Measurements from ENCODE around the gene CTSD. TPM values are rescaled to one million over a fixed set of nuclear protein-coding genes. Genes with fewer than 3 reads are reported as not detected.

Gene CTSD
- total RNA-seq, 2 experiments from 2014 or later: 133 to 165 TPM

DNA sequence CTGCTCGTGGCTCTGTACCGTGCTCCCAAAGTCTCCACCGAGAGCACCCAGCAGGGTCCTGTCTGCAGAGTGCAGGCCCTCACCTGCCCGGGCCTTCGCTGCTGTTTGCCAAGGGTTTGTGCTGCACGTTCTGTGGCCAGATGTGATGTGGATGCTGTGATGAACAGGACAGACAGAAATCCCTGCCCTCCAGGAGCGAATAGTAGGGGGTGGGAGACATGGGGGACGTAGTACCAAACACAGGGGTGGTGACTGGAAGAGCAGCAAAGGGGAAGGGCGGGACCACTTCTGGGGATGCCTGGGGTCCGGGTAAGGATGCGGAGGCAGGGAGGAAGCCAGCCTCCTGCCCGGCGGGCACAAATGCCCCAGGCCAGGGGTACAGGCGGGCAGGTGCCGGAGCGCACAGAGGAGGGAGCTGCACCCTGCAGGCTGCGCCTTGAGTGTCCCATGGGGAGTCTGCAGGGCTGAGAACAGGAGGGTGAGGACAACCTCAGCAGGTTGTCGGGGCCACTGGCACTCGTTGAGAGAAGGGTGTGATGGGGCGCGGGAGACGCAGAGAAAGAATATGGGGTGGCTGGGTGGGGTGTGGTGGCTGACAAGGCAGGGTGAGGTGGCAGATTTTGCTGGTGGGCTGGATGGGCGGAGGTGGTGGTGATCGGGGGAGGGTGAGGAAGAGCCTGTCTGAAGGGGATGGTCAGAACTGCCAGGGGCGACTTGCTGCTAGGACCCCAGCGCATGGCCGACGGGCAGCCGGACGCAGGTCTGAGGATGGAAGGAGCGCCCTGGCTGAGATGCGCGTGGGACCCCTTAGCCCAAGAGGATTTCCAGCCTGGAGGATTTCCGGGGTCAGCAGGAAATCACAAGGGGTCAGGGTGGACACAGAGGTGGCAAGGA is 16.3 kb upstream of the CTSD start:
- no peak overlapping the region for H3K4me3 Mint-ChIP-seq
- ATAC-seq (no peak), DNase-seq (no peak)
- peaks cover 3% of the 10 kb centered on the region for H3K27me3 Mint-ChIP-seq
- H3K36me3 Mint-ChIP-seq: no peaks in the 10 kb centered on the region
- CTCF ChIA-PET: interaction anchor here (2.4 kb wide), 1 partner anchor 86 kb away, joined by 7 read pairs; no protein-coding TSS in a partner anchor
- H3K4me1 Mint-ChIP-seq: peaks cover 8% of the 10 kb centered on the region
- no peaks in the 10 kb centered on the region for H3K9me3 Mint-ChIP-seq (ENCODE audit: low read depth)
- no peak overlapping the region for H3K27ac Mint-ChIP-seq

- Mint-ChIP-seq H3K27ac (no peak overlapping the region), H3K27me3 (peaks cover 3% of the 10 kb centered on the region), H3K4me1 (peaks cover 8% of the 10 kb centered on the region), H3K4me3 (no peak overlapping the region), H3K9me3 (ENCODE audit: low read depth) (no peaks in the 10 kb centered on the region), H3K36me3 (no peaks in the 10 kb centered on the region)
- DNase-seq (no peak), ATAC-seq (no peak)
- CTCF ChIA-PET: interaction anchor here (1.0 to 2.4 kb wide), 2 partner anchors 26 to 85 kb away, joined by 3 to 7 read pairs; no protein-coding TSS in a partner anchor
These were observed 15.5 kb upstream of the CTSD start for GRCh38 chr11:1779034-1779805.

DNA sequence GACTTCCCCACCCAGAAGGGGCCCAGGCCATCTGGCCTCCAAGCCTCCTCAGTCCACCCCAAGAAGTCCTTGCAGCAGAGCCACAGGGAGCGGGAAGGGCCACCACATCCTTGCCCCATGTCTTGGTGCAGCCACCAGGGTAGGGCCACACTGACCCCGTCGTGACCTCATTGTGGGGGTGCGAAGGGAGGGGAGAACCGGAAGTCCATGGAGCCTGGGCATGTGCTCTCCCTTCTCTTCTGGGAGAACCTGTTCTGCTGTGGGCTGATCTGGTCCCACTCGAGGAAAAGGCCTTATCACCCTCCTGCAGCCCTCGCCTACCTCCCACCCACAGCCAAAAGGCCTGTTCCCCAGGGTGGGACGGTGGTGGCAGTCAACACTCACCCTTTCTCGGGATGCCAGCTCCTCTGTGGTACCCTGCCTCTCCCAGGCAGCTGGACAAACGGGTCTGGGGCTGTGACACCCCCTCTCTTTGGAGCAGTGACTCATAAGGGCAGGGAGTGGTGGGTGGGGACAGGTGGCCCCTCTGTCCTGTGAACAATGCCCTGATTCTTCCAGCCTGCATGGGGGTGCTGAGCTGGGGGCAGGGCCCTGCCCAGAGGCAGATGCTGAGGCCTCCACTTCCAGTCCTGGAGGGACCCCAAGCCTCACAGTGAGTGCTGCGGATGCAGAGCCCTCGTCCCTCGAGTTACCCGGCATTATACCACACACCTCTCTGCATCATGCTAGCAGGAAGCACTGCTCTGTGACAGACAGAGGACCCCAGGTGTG is 14.6 kb upstream of the CTSD start:
- H3K27me3 Mint-ChIP-seq: peaks cover 3% of the 10 kb centered on the region
- H3K9me3 Mint-ChIP-seq (ENCODE audit: low read depth): no peaks in the 10 kb centered on the region
- H3K4me3 Mint-ChIP-seq: no peak overlapping the region
- ATAC-seq: no peak
- H3K27ac Mint-ChIP-seq: no peak overlapping the region
- DNase-seq: no peak
- H3K36me3 Mint-ChIP-seq: no peaks in the 10 kb centered on the region
- CTCF ChIA-PET: interaction anchor here (1.0 to 2.4 kb wide), 2 partner anchors 27 to 85 kb away, joined by 3 to 7 read pairs; no protein-coding TSS in a partner anchor
- peaks cover 13% of the 10 kb centered on the region for H3K4me1 Mint-ChIP-seq

DNA sequence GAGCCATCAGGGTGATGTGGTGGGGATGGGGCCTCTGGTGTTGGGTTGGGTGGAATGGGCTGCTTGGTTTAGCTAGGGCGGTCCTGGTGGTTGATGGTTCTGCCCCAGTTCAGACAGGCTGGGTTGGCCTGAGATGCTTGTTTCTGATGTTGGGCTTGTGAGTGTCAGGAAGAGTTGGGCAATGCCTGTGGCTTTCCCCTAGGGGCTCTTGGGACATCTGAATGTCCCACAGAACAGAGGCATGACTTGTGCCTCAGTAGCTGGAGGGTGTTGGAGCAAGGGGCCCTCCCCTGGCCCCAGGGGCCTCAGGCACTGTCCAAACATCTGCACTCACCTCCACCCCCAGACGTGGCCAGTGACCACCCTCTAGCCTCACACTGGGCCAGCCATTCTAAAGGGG is 14.0 kb upstream of the CTSD start:
- Mint-ChIP-seq H3K9me3 (ENCODE audit: low read depth) (no peaks in the 10 kb centered on the region), H3K4me1 (peaks cover 17% of the 10 kb centered on the region), H3K27me3 (peaks cover 3% of the 10 kb centered on the region), H3K36me3 (no peaks in the 10 kb centered on the region), H3K27ac (no peak overlapping the region), H3K4me3 (no peak overlapping the region)
- DNase-seq (no peak), ATAC-seq (no peak)
- CTCF ChIA-PET: interaction anchor here (0.7 to 0.9 kb wide), 3 partner anchors 14 to 55 kb away, joined by 3 to 4 read pairs (median 3); no protein-coding TSS in a partner anchor

DNA sequence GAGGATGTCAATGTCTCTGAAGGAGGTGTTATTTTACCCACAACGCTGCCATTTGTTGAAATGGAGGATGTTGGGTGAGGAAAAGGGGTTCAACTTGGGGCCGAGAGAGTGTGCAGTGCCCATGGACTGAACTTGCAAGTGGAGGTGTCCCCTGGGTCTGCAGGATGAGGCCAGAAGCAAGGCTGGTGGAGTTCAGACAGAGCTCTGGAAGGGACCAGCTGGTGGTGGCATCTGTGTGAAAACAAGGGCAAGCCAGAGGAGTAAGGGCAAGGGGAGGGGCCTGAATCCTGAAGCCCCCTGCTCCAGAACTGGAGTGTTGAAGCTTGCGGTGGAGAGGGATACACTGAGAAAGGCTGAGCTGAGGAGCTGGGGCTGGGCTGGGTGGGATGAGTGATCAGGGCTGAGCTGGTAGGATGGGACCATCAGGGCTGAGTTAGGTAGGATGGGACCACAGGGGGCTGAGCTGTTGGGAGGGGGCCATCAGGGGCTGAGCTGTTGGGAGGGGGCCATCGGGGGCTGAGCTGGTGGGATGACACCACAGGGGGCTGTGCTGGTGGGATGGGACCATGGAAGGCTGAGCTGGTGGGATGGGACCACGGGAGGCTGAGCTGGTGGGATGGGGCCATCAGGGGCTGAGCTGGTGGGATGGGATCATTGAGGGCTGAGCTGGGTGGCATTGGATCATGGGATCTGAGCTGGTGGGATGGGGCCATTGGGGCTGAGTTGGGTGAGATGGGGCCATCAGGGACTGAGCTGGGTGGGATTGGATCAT is 13.4 kb upstream of the CTSD start:
- H3K36me3 Mint-ChIP-seq: no peaks in the 10 kb centered on the region
- ATAC-seq (no peak), DNase-seq (no peak)
- peaks cover 23% of the 10 kb centered on the region for H3K4me1 Mint-ChIP-seq
- CTCF ChIA-PET: interaction anchor here (0.7 to 0.9 kb wide), 3 partner anchors 15 to 56 kb away, joined by 3 to 4 read pairs (median 3); no protein-coding TSS in a partner anchor
- H3K27ac Mint-ChIP-seq: no peak overlapping the region
- H3K27me3 Mint-ChIP-seq: peaks cover 3% of the 10 kb centered on the region
- H3K4me3 Mint-ChIP-seq: no peak overlapping the region
- no peaks in the 10 kb centered on the region for H3K9me3 Mint-ChIP-seq (ENCODE audit: low read depth)

- Mint-ChIP-seq H3K36me3 (no peaks in the 10 kb centered on the region), H3K4me3 (no peak overlapping the region), H3K27me3 (peaks cover 3% of the 10 kb centered on the region), H3K4me1 (peaks cover 30% of the 10 kb centered on the region), H3K27ac (no peak overlapping the region), H3K9me3 (ENCODE audit: low read depth) (no peaks in the 10 kb centered on the region)
- no peak for DNase-seq
- CTCF ChIA-PET: no interaction called here
- ATAC-seq: no peak
These were observed 12.7 kb upstream of the CTSD start for GRCh38 chr11:1776331-1776851.

- CTCF ChIA-PET: interaction anchor here (2.4 to 2.6 kb wide), 2 partner anchors 11 to 58 kb away, joined by 9 to 10 read pairs; partner anchors contain the start of gene CTSD
- H3K27ac Mint-ChIP-seq: no peak overlapping the region
- H3K9me3 Mint-ChIP-seq (ENCODE audit: low read depth): no peaks in the 10 kb centered on the region
- H3K4me3 Mint-ChIP-seq: no peak overlapping the region
- no peaks in the 10 kb centered on the region for H3K36me3 Mint-ChIP-seq
- ATAC-seq: no peak
- peaks cover 36% of the 10 kb centered on the region for H3K4me1 Mint-ChIP-seq
- peaks cover 3% of the 10 kb centered on the region for H3K27me3 Mint-ChIP-seq
- DNase-seq: no peak
These were observed 11.2 kb upstream of the CTSD start for GRCh38 chr11:1774886-1775285.

DNA sequence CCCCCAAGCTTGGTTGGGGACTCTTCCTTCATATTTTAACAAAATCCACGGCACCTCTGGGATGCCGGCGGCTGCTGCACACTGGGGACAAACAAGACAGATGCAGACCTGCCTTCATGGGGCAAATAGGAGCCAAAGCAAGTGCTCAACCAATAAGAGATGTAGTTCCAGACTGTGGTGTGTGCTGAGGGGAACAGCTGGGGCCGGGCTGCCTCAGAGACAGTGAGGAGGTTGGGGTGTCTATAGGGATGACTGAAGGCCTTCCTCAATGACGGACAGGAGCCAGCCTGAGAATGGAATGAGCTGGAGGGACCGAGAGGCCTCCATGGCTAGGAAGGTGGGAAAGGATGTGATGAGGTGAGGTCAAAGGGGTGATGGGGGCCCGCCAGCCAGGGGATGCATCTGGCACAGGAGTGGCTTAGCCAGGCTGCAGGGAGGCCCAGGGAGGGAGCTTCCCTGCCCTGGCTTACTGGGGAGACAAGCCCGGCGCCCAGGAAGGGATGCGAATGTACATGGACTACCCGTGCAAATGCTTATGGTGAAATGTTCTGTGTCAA is 10.3 kb upstream of the CTSD start:
- H3K4me1 Mint-ChIP-seq: peaks cover 42% of the 10 kb centered on the region
- ATAC-seq: no peak
- CTCF ChIA-PET: interaction anchor here (2.4 to 2.6 kb wide), 3 partner anchors 10 to 80 kb away, joined by 9 to 20 read pairs (median 10); partner anchors contain the start of gene CTSD
- DNase-seq: no peak
- H3K4me3 Mint-ChIP-seq: no peak overlapping the region
- no peak overlapping the region for H3K27ac Mint-ChIP-seq
- no peaks in the 10 kb centered on the region for H3K9me3 Mint-ChIP-seq (ENCODE audit: low read depth)
- H3K36me3 Mint-ChIP-seq: no peaks in the 10 kb centered on the region
- H3K27me3 Mint-ChIP-seq: peaks cover 3% of the 10 kb centered on the region

DNA sequence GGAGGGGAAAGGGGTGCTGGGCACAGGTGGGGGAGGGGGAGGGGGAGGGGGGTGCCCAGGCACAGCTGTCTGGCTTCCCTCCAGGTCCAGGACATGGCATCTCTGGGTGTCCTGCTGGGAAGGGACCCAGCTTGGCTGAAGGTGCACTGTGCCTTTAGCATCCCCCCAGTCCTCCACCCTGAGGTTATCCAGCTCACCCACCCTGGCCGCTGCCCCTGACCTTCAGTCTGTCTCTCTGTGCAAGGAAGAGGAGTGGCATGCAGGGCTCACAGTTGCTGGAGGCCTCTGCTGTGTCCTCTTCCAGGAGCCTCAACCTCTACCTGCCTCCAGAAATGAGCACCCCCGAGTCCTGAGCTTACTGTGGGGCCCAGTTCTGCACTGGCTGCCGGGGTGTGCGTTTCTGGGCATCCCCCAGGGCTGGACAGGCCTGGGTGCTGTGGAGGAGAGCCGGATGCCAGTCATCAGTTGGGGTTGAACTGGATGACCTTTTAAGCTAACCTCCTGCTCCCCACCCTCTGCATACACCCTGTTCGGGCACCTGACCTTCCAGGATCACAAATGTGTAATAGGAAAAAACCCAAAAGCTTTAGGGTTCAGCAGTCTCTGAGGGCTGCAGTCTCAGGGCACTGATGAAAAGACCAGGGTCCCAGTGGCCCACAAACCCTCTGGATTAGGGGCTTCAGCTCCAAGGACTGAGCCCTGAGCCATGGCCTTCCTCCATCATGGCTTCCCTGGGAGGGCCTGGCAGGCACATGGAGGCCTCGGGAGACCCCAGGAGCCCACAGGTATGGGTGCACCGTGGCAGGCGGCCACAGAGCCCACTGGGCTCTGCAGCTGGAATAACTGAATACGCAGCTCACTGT is 9.6 kb upstream of the CTSD start:
- peaks cover 49% of the 10 kb centered on the region for H3K4me1 Mint-ChIP-seq
- CTCF ChIA-PET: interaction anchor here (1.1 to 2.6 kb wide), 5 partner anchors 9 to 121 kb away, joined by 4 to 20 read pairs (median 10); partner anchors contain the start of gene CTSD
- H3K9me3 Mint-ChIP-seq (ENCODE audit: low read depth): no peaks in the 10 kb centered on the region
- DNase-seq (no peak), ATAC-seq (no peak)
- H3K4me3 Mint-ChIP-seq: no peak overlapping the region
- peaks cover 3% of the 10 kb centered on the region for H3K27me3 Mint-ChIP-seq
- H3K36me3 Mint-ChIP-seq: no peaks in the 10 kb centered on the region
- peak overlapping the region; percentile 66 for H3K27ac Mint-ChIP-seq

DNA sequence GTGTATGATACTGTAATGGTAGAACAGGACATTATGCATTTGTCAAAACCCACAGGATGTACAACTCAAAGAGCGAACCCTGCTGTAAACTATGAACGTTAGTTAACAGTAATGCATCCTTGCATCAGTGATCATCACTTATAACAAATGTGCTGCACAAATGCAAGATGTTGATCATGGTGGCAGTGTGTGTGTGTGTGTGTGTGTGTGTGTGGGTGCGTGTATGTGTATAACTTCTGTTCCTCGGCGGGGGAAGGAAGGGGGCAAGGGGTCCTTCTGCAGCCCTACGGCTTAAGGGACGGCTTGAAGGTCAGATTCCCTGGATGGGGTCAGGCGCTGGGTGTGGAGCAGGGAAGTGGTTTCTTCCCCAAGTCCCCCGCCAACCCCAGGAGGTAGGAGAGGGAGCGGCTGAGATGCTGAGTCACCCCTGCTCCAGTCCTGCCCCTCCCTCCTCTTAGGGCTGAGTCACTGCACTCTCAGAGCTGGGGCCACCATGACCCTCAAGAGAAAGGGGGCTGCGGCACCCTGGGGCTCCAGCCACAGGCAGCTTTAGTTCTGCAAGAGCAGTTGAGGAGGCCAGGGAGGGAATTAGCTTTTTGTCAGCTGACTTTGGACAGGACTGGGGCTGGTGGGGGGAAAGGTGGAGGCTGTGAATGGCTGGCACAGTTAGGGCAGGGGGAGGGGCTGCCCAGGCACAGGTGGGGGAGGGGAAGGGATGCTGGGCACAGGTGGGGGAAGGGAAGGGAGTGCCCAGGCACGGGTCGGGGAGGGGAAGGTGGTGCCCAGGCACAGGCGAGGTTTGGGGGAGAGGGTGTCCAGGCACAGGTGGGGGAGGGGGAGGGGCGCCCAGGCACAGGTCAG is 8.8 kb upstream of the CTSD start:
- Mint-ChIP-seq H3K27me3 (peaks cover 3% of the 10 kb centered on the region), H3K36me3 (no peaks in the 10 kb centered on the region), H3K4me3 (peak overlapping the region; percentile 45), H3K4me1 (peaks cover 53% of the 10 kb centered on the region), H3K9me3 (ENCODE audit: low read depth) (no peaks in the 10 kb centered on the region), H3K27ac (peak overlapping the region; percentile 83)
- peak; percentile 98 for ATAC-seq
- DNase-seq: peak; percentile 84
- CTCF ChIA-PET: interaction anchor here (1.1 to 2.6 kb wide), 6 partner anchors 8 to 120 kb away, joined by 4 to 20 read pairs (median 10); partner anchors contain the start of gene CTSD
